Uterus (tissue), 2 donors: ENCODE measurements around the gene GYG1.

Experiments
- CTCF ChIP-seq, 4 experiments: fragments of 200-600 bp in 2 of 4; fragments of 450-650 bp in 2 of 4; sonication (generic) in 2 of 4; IDR thresholded peaks; one replicate each; pipeline ENCODE4 v1.5.1; 2016 to 2019; ENCODE audit warnings: antibody characterized with exemption in 4 of 4, mild to moderate bottlenecking in 2 of 4, moderate library complexity in 1 of 4
- POLR2A ChIP-seq, 2 donors: fragments of 450-650 bp; IDR thresholded peaks; one replicate each; pipeline ENCODE4 v1.6.1; 2016; ENCODE audit warnings: antibody characterized with exemption in 2 of 2, mild to moderate bottlenecking in 1 of 2, moderate library complexity in 1 of 2

- no peak for TF ChIP-seq POLR2A (IDR thresholded peaks at IDR 0.05)
- no peak for TF ChIP-seq CTCF (IDR thresholded peaks at IDR 0.05)
Measured at GRCh38 chr3:148975248-148975647, 16.1 kb upstream of the GYG1 start.
